GM21619 (cell line): ENCODE measurements around the gene ATXN2.
A peak's percentile ranks its signal among the peaks of the same experiment; 100 is the strongest.
"Not testable (repeated sequence)": the region's sequence is repeated elsewhere in the genome, so short reads cannot be mapped to it uniquely, and the experiment has no call there.

Experiments
- ATAC-seq: cut with Tn5 transposase; IDR thresholded peaks from one replicate; pipeline ENCODE4 v1.9.1; 2021; ENCODE audit not compliant: unreplicated experiment

The ATXN2 gene

GRCh38 chr12:111602348-111602747 lies 3.2 kb upstream of the ATXN2 start:
- ATAC-seq, result no peak

DNA sequence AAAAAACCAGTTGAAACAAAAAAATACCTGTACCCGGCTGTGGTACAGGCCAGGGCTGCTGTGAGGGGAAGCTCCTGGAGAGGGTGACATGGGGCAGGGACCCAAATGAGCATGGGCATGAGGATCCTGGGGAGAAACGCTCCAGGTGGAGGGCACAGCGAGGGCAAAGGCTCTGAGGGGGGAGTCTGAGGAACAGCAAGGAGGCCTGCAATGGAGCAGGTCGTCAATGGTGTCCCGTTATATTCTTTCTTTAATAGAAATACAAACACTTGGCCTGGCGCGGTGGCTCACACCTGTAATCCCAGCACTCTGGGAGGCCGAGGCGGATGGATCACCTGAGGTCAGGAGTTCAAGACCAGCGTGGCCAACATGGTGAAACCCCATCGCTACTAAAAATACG lies 1.9 kb upstream of the ATXN2 start:
- not testable (repeated sequence) for ATAC-seq

DNA sequence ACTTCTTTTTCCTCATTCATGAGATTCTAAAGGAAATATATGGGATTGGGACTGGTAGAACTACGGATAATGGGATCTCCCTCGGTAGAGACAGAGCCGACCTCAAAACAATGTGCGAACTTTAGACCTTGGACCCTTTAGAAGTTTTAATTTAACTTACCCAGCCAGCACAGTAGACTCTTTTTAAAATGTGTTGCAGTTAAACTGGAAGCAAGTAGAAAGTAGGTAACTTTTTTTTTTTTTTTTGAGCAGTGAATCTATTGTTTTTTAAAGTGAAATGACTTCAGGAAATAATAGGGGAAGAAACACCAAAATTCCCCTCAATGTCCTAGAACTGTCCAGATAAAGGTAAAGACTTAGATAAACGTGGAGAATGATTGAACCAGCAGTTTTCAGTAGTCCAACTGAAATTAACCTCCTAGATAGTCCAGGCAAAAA lies 1.1 kb upstream of the ATXN2 start:
- no peak for ATAC-seq

DNA sequence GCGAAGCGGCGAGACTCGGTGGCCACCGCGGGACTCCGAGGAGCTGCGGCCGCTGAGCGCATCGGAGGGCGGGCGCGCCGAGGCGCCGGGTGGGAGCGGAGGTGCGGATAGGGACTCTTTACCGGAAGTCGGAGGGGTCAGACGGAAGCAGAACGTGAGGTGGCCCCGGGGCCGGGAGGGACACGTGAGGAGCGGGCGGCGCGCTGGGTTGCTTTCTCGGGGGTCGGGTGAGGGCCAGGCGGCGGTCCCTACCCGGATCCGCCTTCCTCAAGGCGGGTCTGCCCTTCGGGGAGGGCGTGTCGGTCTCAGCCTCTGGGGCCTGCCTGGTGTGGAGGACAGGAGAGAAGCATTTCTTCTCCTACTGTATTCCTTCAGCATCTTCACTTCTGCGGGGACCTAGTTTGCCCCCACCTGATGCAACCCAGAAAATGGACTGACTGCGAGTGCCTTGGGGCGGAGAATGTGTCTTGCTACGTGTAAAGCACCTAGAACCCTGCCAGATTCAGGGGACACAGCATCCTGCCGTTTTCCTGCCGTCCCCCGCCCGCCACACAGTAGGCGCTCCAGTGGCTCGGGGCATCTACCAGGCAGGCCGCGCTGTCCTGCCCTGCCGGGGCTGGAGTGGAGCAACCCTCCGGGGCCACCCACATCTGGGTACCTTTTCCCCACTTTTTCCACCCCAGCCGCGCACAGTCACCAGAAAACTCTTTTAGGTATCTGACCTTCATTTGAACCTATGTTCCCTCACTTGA lies 514 bp upstream of the ATXN2 start:
- ATAC-seq, result peak; percentile 65

- peak; percentile 12 for ATAC-seq
These were observed 1.1 kb downstream of the ATXN2 start for GRCh38 chr12:111597831-111598636.

DNA sequence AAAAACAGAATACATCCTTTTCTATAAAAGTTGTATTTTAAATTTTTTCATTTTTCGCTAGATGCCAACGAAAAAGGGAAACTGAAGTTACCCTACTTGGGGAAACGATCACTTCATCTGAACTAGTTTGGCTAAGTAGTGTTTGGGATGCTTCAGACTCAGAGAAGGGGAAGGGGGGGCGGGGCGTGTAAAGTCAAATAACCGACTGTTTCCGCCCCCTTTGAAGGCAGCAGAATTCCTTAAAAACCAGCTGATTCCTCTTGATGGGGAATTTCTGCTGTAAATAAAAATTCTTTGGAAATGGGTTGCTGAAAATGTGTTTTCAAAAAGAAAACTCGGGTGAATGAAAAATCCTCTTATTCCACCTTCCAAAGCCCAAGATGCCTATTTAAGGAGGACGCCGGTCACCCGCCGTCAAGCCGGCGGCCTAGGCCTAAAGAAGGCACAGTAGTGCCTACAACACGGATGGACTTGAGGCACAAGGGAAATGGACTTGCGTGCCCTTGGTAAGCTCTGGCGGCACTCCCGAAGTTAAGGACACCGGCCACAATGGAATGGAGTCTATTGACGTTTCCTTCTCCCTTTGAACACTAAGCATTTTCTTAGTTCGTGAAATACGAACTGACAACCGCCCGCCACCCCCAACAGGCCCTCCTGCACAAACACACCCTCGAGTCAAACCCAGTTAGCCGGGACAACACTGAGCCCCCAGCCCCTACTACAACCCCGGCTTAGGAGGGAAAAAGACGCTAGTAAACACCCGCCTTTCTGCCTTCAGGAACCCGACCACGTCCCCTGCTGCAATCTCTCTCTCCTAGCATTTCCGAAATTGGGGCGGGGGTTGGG lies 1.9 kb downstream of the ATXN2 start:
- no peak for ATAC-seq

- not testable (repeated sequence) for ATAC-seq
These were observed 3.7 kb downstream of the ATXN2 start for GRCh38 chr12:111595341-111595835.

DNA sequence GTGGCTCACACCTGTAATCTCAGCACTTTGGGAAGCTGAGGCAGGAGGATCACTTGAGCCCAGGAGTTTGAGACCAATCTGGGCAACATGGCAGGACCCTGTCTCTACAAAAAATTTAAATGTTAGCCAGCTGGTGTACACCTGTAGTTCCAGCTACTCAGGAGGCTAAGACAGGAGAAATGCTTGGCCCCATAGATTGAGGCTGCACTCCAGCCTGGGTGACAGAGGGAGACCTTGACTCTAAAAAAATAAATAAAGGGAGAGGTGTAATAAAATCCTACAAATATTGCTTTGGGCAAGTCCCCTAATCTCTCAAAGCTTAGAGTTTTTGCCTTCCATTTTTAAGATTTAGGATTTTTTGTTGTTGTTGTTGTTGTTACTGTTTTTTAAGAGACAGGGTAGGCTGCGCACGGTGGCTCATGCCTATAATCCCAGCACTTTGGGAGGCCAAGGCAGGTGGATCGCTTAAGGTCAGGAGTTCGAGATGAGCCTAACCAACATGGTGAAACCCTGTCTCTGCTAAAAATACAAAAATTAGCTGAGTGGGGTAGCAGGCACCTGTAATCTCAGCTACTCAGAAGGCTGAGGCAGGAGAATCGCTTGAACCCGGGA lies 7.6 kb downstream of the ATXN2 start:
- not testable (repeated sequence) for ATAC-seq

GRCh38 chr12:111590552-111590951 lies 8.6 kb downstream of the ATXN2 start:
- no peak for ATAC-seq

- ATAC-seq, result no peak
These were observed 9.5 kb downstream of the ATXN2 start for GRCh38 chr12:111589601-111590000.

DNA sequence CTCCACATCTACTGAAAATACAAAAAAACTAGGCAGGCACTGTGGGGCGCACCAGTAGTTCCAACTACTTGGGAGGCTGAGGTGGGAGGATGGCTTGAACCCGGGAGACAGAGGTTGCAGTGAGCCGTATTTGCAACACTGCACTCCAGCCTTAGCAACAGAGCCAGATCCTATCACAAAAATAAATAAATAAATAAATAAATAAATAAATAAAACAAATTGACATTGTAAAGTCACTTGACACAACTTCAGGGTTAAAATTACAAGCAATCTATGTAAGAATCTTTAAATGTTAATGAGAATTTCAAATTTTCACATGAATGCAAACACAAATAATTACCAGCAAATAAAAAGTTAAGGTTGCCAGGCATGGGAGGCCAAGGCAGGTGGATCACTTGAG lies 11.1 kb downstream of the ATXN2 start:
- ATAC-seq, result no peak

- no peak for ATAC-seq
These were observed 12.1 kb downstream of the ATXN2 start for GRCh38 chr12:111586986-111587385.

GRCh38 chr12:111585690-111586089 lies 13.4 kb downstream of the ATXN2 start:
- ATAC-seq, result no peak

- ATAC-seq, result no peak
These were observed 14.2 kb downstream of the ATXN2 start for GRCh38 chr12:111584959-111585358.

DNA sequence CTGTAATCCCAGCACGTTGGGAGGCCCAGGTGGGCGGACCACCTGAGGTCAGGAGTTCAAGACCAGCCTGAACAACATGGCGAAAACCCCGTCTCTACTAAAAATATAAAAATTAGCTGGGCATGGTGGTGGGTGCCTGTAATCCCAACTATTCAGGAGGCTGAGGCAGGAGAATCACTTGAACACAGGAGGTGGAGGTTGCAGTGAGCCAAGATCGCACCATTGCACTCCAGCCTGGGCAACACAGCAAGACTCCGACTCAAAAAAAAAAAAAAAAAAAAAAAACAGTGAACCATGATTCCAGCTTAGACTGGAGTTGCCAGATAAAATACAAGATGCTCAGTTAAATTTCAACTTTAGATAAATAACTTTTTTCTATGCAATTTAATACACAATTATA lies 15.6 kb downstream of the ATXN2 start:
- ATAC-seq, result not testable (repeated sequence)

DNA sequence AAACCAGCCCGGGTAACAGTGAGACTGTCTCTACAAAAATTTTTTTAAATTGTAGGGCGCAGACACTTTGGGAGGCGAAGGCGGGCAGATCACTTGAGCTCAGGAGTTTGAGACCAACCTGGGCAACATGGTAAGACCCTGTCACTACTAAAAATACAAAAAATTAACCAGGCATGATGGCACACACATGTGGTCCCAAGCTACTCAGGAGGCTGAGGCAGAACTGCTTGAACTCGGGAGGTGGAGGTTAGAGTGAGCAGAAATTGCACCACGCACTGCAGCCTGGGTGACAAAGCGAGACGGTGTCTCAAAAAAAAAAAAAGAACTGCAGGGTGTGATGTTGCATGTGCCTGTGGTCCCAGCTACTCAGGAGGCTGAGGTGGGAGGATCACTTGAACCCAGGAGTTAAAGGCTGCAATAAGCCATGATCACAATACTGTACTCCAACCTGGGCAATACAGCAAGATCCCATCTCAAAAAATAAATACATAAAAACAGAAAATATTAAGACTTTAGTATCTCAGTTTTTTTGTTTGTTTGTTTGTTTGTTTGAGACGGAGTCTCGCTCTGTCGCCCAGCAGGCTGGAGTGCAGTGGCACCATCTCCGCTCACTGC lies 16.9 kb downstream of the ATXN2 start:
- ATAC-seq, result no peak

- ATAC-seq, result no peak
These were observed 17.5 kb downstream of the ATXN2 start for GRCh38 chr12:111581434-111582132.

DNA sequence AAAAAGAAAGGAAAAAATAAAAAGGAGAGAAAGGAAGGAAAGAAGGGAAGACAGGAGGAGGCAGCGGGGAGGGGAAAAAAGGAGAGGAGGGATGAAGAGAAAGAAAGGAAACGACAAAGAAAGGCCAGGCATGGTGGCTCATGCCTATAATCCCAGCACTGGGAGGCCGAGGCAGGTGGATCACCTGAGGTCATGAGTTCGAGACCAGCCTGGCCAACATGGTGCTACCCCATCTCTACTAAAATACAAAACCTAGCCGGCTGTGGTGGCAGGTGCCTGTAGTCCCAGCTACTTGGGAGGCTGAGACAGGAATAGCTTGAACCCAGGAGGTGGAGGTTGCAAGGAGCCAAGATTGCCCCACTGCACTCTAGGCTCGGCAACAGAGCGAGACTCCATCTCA lies 18.4 kb downstream of the ATXN2 start:
- ATAC-seq, result no peak

DNA sequence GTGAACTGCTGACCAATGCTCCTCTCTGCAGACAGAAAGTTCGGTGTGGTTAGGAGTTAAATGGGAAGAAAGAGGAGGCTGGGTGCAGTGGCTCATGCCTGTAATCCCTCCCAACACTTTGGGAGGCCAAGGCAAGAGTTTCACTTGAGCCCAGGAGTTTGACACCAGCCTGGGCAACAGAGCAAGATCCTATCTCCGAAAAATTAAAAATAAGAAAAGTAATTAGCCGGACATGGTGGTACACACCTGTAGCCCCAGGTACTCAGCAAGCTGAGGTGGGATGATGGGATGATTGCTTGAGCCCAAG lies 19.0 kb downstream of the ATXN2 start:
- no peak for ATAC-seq

DNA sequence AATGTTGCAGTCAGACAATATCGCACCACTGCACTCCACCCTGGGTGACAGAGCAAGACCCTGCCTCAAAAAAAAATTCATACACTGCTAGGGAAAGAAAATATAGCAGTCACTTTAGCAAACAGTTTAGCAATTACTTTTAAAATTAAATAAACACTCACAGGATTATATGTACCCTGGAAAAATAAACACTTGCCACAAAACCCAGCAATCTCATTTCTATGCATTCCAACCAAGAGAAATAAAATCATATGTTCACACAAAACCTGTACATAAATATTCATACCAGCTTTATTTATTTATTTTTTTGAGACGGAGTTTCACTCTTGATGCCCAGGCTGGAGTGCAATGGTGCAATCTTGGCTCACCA lies 20.2 kb downstream of the ATXN2 start:
- ATAC-seq, result no peak
